Measurements from ENCODE around the gene EPC1. TPM values are rescaled to one million over a fixed set of nuclear protein-coding genes. Genes with fewer than 3 reads are reported as not detected.

Gene EPC1
- total RNA-seq, 1 donor from 2014 or later = 82.8 TPM

GRCh38 chr10:32378363-32379317 lies 31.7 kb upstream of the EPC1 start:
- Mint-ChIP-seq H3K36me3 (ENCODE audit: low read depth) (peaks cover 2% of the 10 kb centered on the region), H3K4me3 (no peak overlapping the region), H3K27me3 (no peaks in the 10 kb centered on the region), H3K9me3 (no peaks in the 10 kb centered on the region), H3K27ac (no peak overlapping the region), H3K4me1 (peaks cover 21% of the 10 kb centered on the region)
- TF ChIP-seq CTCF (IDR thresholded peaks at IDR 0.05) = no peak
- peak; percentile 73 for DNase-seq
- intact Hi-C loops (cut with micrococcal nuclease) = loop anchor here (1.0 to 10.0 kb wide), 12 partner anchors 32 to 1946 kb away; partner anchors contain the start of genes ARHGAP12, CCDC7, ITGB1 and KIF5B
- CTCF ChIA-PET = interaction anchor here (1.4 to 3.1 kb wide), 5 partner anchors 9 to 67 kb away, joined by 3 to 14 read pairs (median 5); partner anchors contain the start of gene CCDC7
- POLR2A ChIA-PET = interaction anchor here (0.6 to 4.0 kb wide), 14 partner anchors 9 to 1975 kb away, joined by 3 to 54 read pairs (median 5); partner anchors contain the start of genes CCDC7, EPC1, KIF5B and ZNF438
- ATAC-seq (ENCODE audit: low read depth) = peak; percentile 94

- Mint-ChIP-seq H3K27ac (no peak overlapping the region), H3K4me3 (no peak overlapping the region), H3K4me1 (peaks cover 22% of the 10 kb centered on the region), H3K9me3 (no peaks in the 10 kb centered on the region), H3K36me3 (ENCODE audit: low read depth) (peaks cover 4% of the 10 kb centered on the region), H3K27me3 (no peaks in the 10 kb centered on the region)
- intact Hi-C loops (cut with micrococcal nuclease) = loop anchor here (1.0 to 10.0 kb wide), 13 partner anchors 9 to 1945 kb away; partner anchors contain the start of genes ARHGAP12, CCDC7, ITGB1 and KIF5B
- ChIA-PET POLR2A (interaction anchor here (0.6 to 4.0 kb wide), 7 partner anchors 8 to 608 kb away, joined by 3 to 54 read pairs (median 5); partner anchors contain the start of genes CCDC7 and EPC1), CTCF (interaction anchor here (1.4 to 3.1 kb wide), 5 partner anchors 8 to 68 kb away, joined by 3 to 14 read pairs (median 5); partner anchors contain the start of gene CCDC7)
- no peak for TF ChIP-seq CTCF (IDR thresholded peaks at IDR 0.05)
- peak; percentile 22 for ATAC-seq (ENCODE audit: low read depth)
- no peak for DNase-seq
These were observed 30.7 kb upstream of the EPC1 start for GRCh38 chr10:32377458-32378259.

- Mint-ChIP-seq H3K27me3 (no peaks in the 10 kb centered on the region), H3K4me3 (no peak overlapping the region), H3K4me1 (peaks cover 26% of the 10 kb centered on the region), H3K9me3 (no peaks in the 10 kb centered on the region), H3K36me3 (ENCODE audit: low read depth) (peaks cover 7% of the 10 kb centered on the region), H3K27ac (no peak overlapping the region)
- POLR2A ChIA-PET = interaction anchor here (1.3 to 4.0 kb wide), 3 partner anchors 29 to 69 kb away, joined by 3 to 54 read pairs (median 36); partner anchors contain the start of genes CCDC7 and EPC1
- intact Hi-C loops (cut with micrococcal nuclease) = loop anchor here (1.0 to 10.0 kb wide), 5 partner anchors 8 to 1944 kb away; partner anchors contain the start of genes ITGB1, MAP3K8 and ZEB1
- TF ChIP-seq CTCF (IDR thresholded peaks at IDR 0.05) = no peak
- CTCF ChIA-PET = interaction anchor here (1.3 to 1.6 kb wide), 2 partner anchors 31 to 121 kb away, joined by 3 to 5 read pairs; no protein-coding TSS in a partner anchor
- DNase-seq (no peak), ATAC-seq (ENCODE audit: low read depth) (no peak)
These were observed 29.8 kb upstream of the EPC1 start for GRCh38 chr10:32376771-32377170.

GRCh38 chr10:32376097-32376496 lies 29.1 kb upstream of the EPC1 start:
- H3K27me3 Mint-ChIP-seq = no peaks in the 10 kb centered on the region

More at GRCh38 chr10:32376097-32376496, 29.1 kb upstream of the EPC1 start:
- no peak overlapping the region for H3K4me3 Mint-ChIP-seq
- ChIA-PET POLR2A (interaction anchor here (0.6 to 1.3 kb wide), 3 partner anchors 28 to 69 kb away, joined by 3 read pairs; partner anchors contain the start of genes CCDC7 and EPC1), CTCF (interaction anchor here (1.3 kb wide), 1 partner anchor 120 kb away, joined by 3 read pairs; no protein-coding TSS in a partner anchor)
- H3K4me1 Mint-ChIP-seq = peaks cover 27% of the 10 kb centered on the region
- DNase-seq (no peak), ATAC-seq (ENCODE audit: low read depth) (no peak)
- no peak overlapping the region for H3K27ac Mint-ChIP-seq
- no peaks in the 10 kb centered on the region for H3K9me3 Mint-ChIP-seq
- peaks cover 9% of the 10 kb centered on the region for H3K36me3 Mint-ChIP-seq (ENCODE audit: low read depth)
- intact Hi-C loops (cut with micrococcal nuclease) = loop anchor here (5.0 to 10.0 kb wide), 4 partner anchors 581 to 1944 kb away; partner anchors contain the start of genes ITGB1, MAP3K8 and ZEB1
- no peak for TF ChIP-seq CTCF (IDR thresholded peaks at IDR 0.05)

Data from activated B cell treated with CpG ODN at 0.5 μM for 24 hours (primary cell).